GM23338 (cell line): Measurements from ENCODE around the gene NCOA1. TPM values are rescaled to one million over a fixed set of nuclear protein-coding genes. Genes with fewer than 3 reads are reported as not detected.

Source experiments
- ATAC-seq: fragments of 200-7000 bp; cut with Tn5 transposase; 3 replicates; pipeline ENCODE4 v1.9.1; 2020
- DNase-seq: peaks from one replicate; pipeline ENCODE4 v3.0.0-alpha.2; 2015; ENCODE audit warnings: low spot score
- H2AFZ ChIP-seq: fragments of 200-600 bp; sonication (generic); 2 replicates; pipeline ENCODE4 v1.8.0; 2016; ENCODE audit warnings: antibody characterized with exemption, mild to moderate bottlenecking, moderate library complexity
- H3F3A ChIP-seq: fragments of 200-600 bp; sonication (generic); replicated peaks from 2 replicates; pipeline ENCODE4 v1.8.0; 2017; ENCODE audit warnings: antibody characterized with exemption, mixed run types, low read depth
- H3K27ac ChIP-seq: fragments of 200-600 bp; sonication (generic); 2 replicates; pipeline ENCODE4 v1.6.1; 2016; ENCODE audit warnings: low read depth
- H3K27me3 ChIP-seq: fragments of 200-600 bp; sonication (generic); 2 replicates; pipeline ENCODE4 v1.8.0; 2016; ENCODE audit warnings: mild to moderate bottlenecking, mixed run types, moderate library complexity; ENCODE audit not compliant: insufficient read depth
- H3K36me3 ChIP-seq: fragments of 200-600 bp; sonication (generic); 2 replicates; pipeline ENCODE4 v1.8.0; 2016; ENCODE audit warnings: mild to moderate bottlenecking; ENCODE audit not compliant: insufficient read depth
- H3K4me1 ChIP-seq: fragments of 200-600 bp; sonication (generic); 2 replicates; pipeline ENCODE4 v1.8.0; 2016; ENCODE audit warnings: mild to moderate bottlenecking, moderate library complexity; ENCODE audit not compliant: insufficient read depth
- H3K4me2 ChIP-seq: fragments of 200-600 bp; sonication (generic); 2 replicates; pipeline ENCODE4 v1.7.1; 2017; ENCODE audit warnings: mixed run types
- H3K4me3 ChIP-seq: fragments of 200-600 bp; sonication (generic); 2 replicates; pipeline ENCODE4 v1.6.1; 2016; ENCODE audit warnings: mixed run types
- H3K79me2 ChIP-seq: fragments of 200-600 bp; sonication (generic); replicated peaks from 2 replicates; pipeline ENCODE4 v1.8.0; 2017; ENCODE audit warnings: mild to moderate bottlenecking; ENCODE audit not compliant: insufficient read depth
- H3K9me2 ChIP-seq: fragments of 200-600 bp; sonication (generic); 2 replicates; pipeline ENCODE4 v1.8.0; 2017; ENCODE audit not compliant: insufficient read depth
- H4K20me1 ChIP-seq: fragments of 200-600 bp; sonication (generic); replicated peaks from 2 replicates; pipeline ENCODE4 v1.8.0; 2017; ENCODE audit warnings: mild to moderate bottlenecking; ENCODE audit not compliant: insufficient read depth
- H3K27ac Mint-ChIP-seq: 2 replicates; pipeline ENCODE4 v1.8.0; 2020; ENCODE audit warnings: inconsistent platforms, mild to moderate bottlenecking, moderate library complexity, mixed read lengths
- H3K27me3 Mint-ChIP-seq: 3 replicates; pipeline ENCODE4 v1.8.0; 2022; ENCODE audit warnings: low read depth, mild to moderate bottlenecking, moderate library complexity, mixed read lengths, inconsistent platforms; ENCODE audit not compliant: insufficient read depth, poor library complexity
- H3K36me3 Mint-ChIP-seq: 3 replicates; pipeline ENCODE4 v1.8.0; 2021; ENCODE audit warnings: low read depth, mild to moderate bottlenecking, inconsistent platforms, moderate library complexity, mixed read lengths
- H3K4me1 Mint-ChIP-seq: 3 replicates; pipeline ENCODE4 v1.8.0; 2020; ENCODE audit warnings: mild to moderate bottlenecking, inconsistent platforms, mixed read lengths
- H3K4me3 Mint-ChIP-seq: 3 replicates; pipeline ENCODE4 v1.8.0; 2021; ENCODE audit warnings: moderate library complexity, mild to moderate bottlenecking, inconsistent platforms, mixed read lengths
- H3K9me3 Mint-ChIP-seq: 3 replicates; pipeline ENCODE4 v1.8.0; 2020; ENCODE audit warnings: moderate library complexity, mild to moderate bottlenecking, inconsistent platforms, mixed read lengths
- CREB1 ChIP-seq: fragments of 250-450 bp; sonication (Bioruptor Pico); IDR thresholded peaks from 2 replicates; pipeline ENCODE4 v1.5.0; 2020; ENCODE audit warnings: low read depth, mild to moderate bottlenecking, moderate library complexity
- CTCF ChIP-seq, 2 experiments: fragments of 200-600 bp in 1 of 2; sonication (generic) in 1 of 2; conservative IDR thresholded peaks; 2 replicates each; pipeline versions ENCODE4 v1.5.1 to v1.6.1; 2016 to 2017; ENCODE audit warnings: antibody characterized with exemption in 2 of 2, low read depth in 2 of 2, mild to moderate bottlenecking in 2 of 2, moderate library complexity in 1 of 2
- ETS1 ChIP-seq: IDR thresholded peaks from 2 replicates; pipeline ENCODE4 v1.6.1; 2016; ENCODE audit warnings: antibody characterized with exemption
- EZH2 ChIP-seq: fragments of 200-600 bp; sonication (generic); IDR thresholded peaks from one replicate; pipeline ENCODE4 v1.8.0; 2017; ENCODE audit warnings: antibody characterized with exemption, mild to moderate bottlenecking, low read depth; ENCODE audit not compliant: unreplicated experiment
- EZH2phosphoT487 ChIP-seq: fragments of 200-600 bp; sonication (generic); IDR thresholded peaks from one replicate; pipeline ENCODE4 v1.8.1; 2018; ENCODE audit warnings: antibody characterized with exemption; ENCODE audit not compliant: unreplicated experiment
- JUNB ChIP-seq: IDR thresholded peaks from one replicate; pipeline ENCODE4 v1.6.1; 2016; ENCODE audit warnings: antibody characterized with exemption; ENCODE audit not compliant: unreplicated experiment
- NANOG ChIP-seq: IDR thresholded peaks from 2 replicates; pipeline ENCODE4 v1.6.1; 2016; ENCODE audit warnings: antibody characterized with exemption, borderline replicate concordance
- POLR2AphosphoS5 ChIP-seq: IDR thresholded peaks from 2 replicates; pipeline ENCODE4 v1.6.1; 2016; ENCODE audit warnings: antibody characterized with exemption, low read depth
- REST ChIP-seq: IDR thresholded peaks from one replicate; pipeline ENCODE4 v1.6.1; 2018; ENCODE audit warnings: antibody characterized with exemption; ENCODE audit not compliant: unreplicated experiment
- STAT1 ChIP-seq: IDR thresholded peaks from one replicate; pipeline ENCODE4 v1.6.1; 2016; ENCODE audit warnings: antibody characterized with exemption; ENCODE audit not compliant: unreplicated experiment
- ZNF114 ChIP-seq: fragments of 250-450 bp; sonication (Bioruptor Pico); IDR thresholded peaks from 2 replicates; pipeline ENCODE4 v1.5.0; 2020; ENCODE audit warnings: mild to moderate bottlenecking, moderate library complexity
- ZNF331 ChIP-seq: fragments of 250-450 bp; sonication (Bioruptor Pico); IDR thresholded peaks from 2 replicates; pipeline ENCODE4 v1.5.0; 2020; ENCODE audit warnings: low read depth, mild to moderate bottlenecking, moderate library complexity
- ZNF462 ChIP-seq: fragments of 250-450 bp; sonication (Bioruptor Pico); IDR thresholded peaks from 2 replicates; pipeline ENCODE4 v1.5.0; 2020; ENCODE audit warnings: mild to moderate bottlenecking, moderate library complexity
- polyA plus RNA-seq: library from polyadenylated mRNA; unstranded; fragments of >200 nt; fragmentation: Nextera tagmentation; extraction: Ambion mirVana; gene quantifications from 2 replicates; pipeline ENCODE4 v1.2.1, GENCODE V29; 2016
- total RNA-seq: library from RNA; depleted of rRNA; stranded (reverse); fragments of >200 nt; shearing (Covaris generic); gene quantifications from 2 replicates; pipeline ENCODE4 v1.2.3, GENCODE V29; 2014

Gene NCOA1
- total and polyA plus RNA-seq, 2 experiments from 2014 or later, result 7.1 to 15.1 TPM

- Histone ChIP-seq H3K4me3 (no peak overlapping the region), H3K36me3 (no peaks in the 10 kb centered on the region), H4K20me1 (no peaks in the 10 kb centered on the region), H3K27me3 (no peaks in the 10 kb centered on the region), H3K4me1 (peaks cover 10% of the 10 kb centered on the region; the same call in 1 of the 2 replicates), H3K9me2 (no peaks in the 10 kb centered on the region), H2AFZ (no peak overlapping the region), H3F3A (no peaks in the 10 kb centered on the region), H3K4me2 (no peak overlapping the region), H3K27ac (no peak overlapping the region), H3K79me2 (no peaks in the 10 kb centered on the region)
- H3K27me3 Mint-ChIP-seq, result peaks cover 5% of the 10 kb centered on the region
- no peak overlapping the region for H3K27ac Mint-ChIP-seq
- TF ChIP-seq CREB1 (CRISPR knock-in tag), result no peak
- TF ChIP-seq STAT1, result no peak
- TF ChIP-seq ZNF462 (CRISPR knock-in tag), result no peak
- no peak for TF ChIP-seq JUNB
- TF ChIP-seq REST, result no peak
- TF ChIP-seq ZNF114 (CRISPR knock-in tag), result no peak
- TF ChIP-seq ZNF331, result no peak
- TF ChIP-seq EZH2, result no peak
- no peak for TF ChIP-seq EZH2phosphoT487
- TF ChIP-seq NANOG, result no peak
- no peak for TF ChIP-seq CTCF (conservative IDR thresholded peaks at IDR 0.05; ENCODE audit: low read depth in 2 of 2)
- TF ChIP-seq ETS1, result no peak
- TF ChIP-seq POLR2AphosphoS5, result no peak
- no peak overlapping the region for H3K4me3 Mint-ChIP-seq
- no peaks in the 10 kb centered on the region for H3K9me3 Mint-ChIP-seq
- peaks cover 10% of the 10 kb centered on the region for H3K4me1 Mint-ChIP-seq
- no peak for ATAC-seq
- H3K36me3 Mint-ChIP-seq, result no peaks in the 10 kb centered on the region
- DNase-seq, result no peak
Measured at GRCh38 chr2:24459224-24460161, 31.6 kb upstream of the NCOA1 start.
